H9 (cell line): ENCODE measurements around the gene MERTK. TPM values are rescaled to one million over a fixed set of nuclear protein-coding genes. Genes with fewer than 3 reads are reported as not detected.

ENCODE experiments used
- DNase-seq: peaks from one replicate; pipeline ENCODE4 v3.0.0-alpha.2; 2017
- H2AFZ ChIP-seq: one replicate; pipeline ENCODE4 v1.6.1; 2013; ENCODE audit warnings: mild to moderate bottlenecking, low read length, control low read depth, moderate library complexity
- H2AK5ac ChIP-seq: 2 replicates; pipeline ENCODE4 v1.6.1; 2013; ENCODE audit warnings: low read length, control low read depth, mixed read lengths; ENCODE audit not compliant: insufficient read length
- H2BK120ac ChIP-seq: one replicate; pipeline ENCODE4 v1.6.1; 2013; ENCODE audit warnings: low read depth, mild to moderate bottlenecking, low read length, control low read depth, inconsistent platforms; ENCODE audit not compliant: poor library complexity, severe bottlenecking
- H2BK12ac ChIP-seq: 2 replicates; pipeline ENCODE4 v1.6.1; 2013; ENCODE audit warnings: low read length, control low read depth, mixed read lengths, low read depth; ENCODE audit not compliant: insufficient read length
- H2BK15ac ChIP-seq: 2 replicates; pipeline ENCODE4 v1.6.1; 2013; ENCODE audit warnings: low read depth, low read length, control low read depth
- H2BK20ac ChIP-seq: one replicate; pipeline ENCODE4 v1.6.1; 2013; ENCODE audit warnings: low read depth, mild to moderate bottlenecking, low read length, control low read depth, inconsistent platforms; ENCODE audit not compliant: poor library complexity, severe bottlenecking
- H2BK5ac ChIP-seq: 2 replicates; pipeline ENCODE4 v1.6.1; 2013; ENCODE audit warnings: low read length, control low read depth, mixed read lengths; ENCODE audit not compliant: insufficient read length
- H3K14ac ChIP-seq: 2 replicates; pipeline ENCODE4 v1.6.1; 2013; ENCODE audit warnings: low read length, control low read depth; ENCODE audit not compliant: insufficient read depth
- H3K18ac ChIP-seq: 2 replicates; pipeline ENCODE4 v1.6.1; 2013; ENCODE audit warnings: low read depth, mild to moderate bottlenecking, mixed read lengths, low read length, control low read depth; ENCODE audit not compliant: insufficient read length
- H3K23ac ChIP-seq: 2 replicates; pipeline ENCODE4 v1.6.1; 2013; ENCODE audit warnings: low read length, control low read depth, mixed read lengths, low read depth; ENCODE audit not compliant: insufficient read length
- H3K23me2 ChIP-seq: 2 replicates; pipeline ENCODE4 v1.6.1; 2013; ENCODE audit warnings: low read depth, mild to moderate bottlenecking, mixed read lengths, low read length, control low read depth; ENCODE audit not compliant: insufficient read length, poor library complexity, severe bottlenecking
- H3K27ac ChIP-seq: 2 replicates; pipeline ENCODE4 v1.5.1; 2013; ENCODE audit warnings: low read length, control low read depth, mixed read lengths, low read depth; ENCODE audit not compliant: insufficient read length
- H3K27me3 ChIP-seq: 2 replicates; pipeline ENCODE4 v1.6.1; 2013; ENCODE audit warnings: low read length, control low read depth, inconsistent platforms; ENCODE audit not compliant: insufficient read depth
- H3K4ac ChIP-seq: 2 replicates; pipeline ENCODE4 v1.6.1; 2013; ENCODE audit warnings: low read depth, mild to moderate bottlenecking, control low read depth, inconsistent platforms, low read length, moderate library complexity
- H3K4me1 ChIP-seq: 2 replicates; pipeline ENCODE4 v1.6.1; 2013; ENCODE audit warnings: low read length, control low read depth, inconsistent platforms; ENCODE audit not compliant: insufficient read depth
- H3K4me2 ChIP-seq: 2 replicates; pipeline ENCODE4 v1.6.1; 2013; ENCODE audit warnings: low read length, control low read depth, mixed read lengths; ENCODE audit not compliant: insufficient read length, insufficient read depth
- H3K56ac ChIP-seq: 2 replicates; pipeline ENCODE4 v1.6.1; 2013; ENCODE audit warnings: low read depth, mild to moderate bottlenecking, mixed read lengths, low read length, control low read depth; ENCODE audit not compliant: insufficient read length
- H3K79me1 ChIP-seq: 2 replicates; pipeline ENCODE4 v1.6.1; 2013; ENCODE audit warnings: low read depth, mild to moderate bottlenecking, moderate library complexity, low read length, control low read depth, inconsistent platforms; ENCODE audit not compliant: insufficient read depth, poor library complexity, severe bottlenecking
- H3K79me2 ChIP-seq: 2 replicates; pipeline ENCODE4 v1.6.1; 2013; ENCODE audit warnings: low read length, control low read depth, inconsistent platforms; ENCODE audit not compliant: insufficient read depth
- H3K9ac ChIP-seq: 2 replicates; pipeline ENCODE4 v1.6.1; 2013; ENCODE audit warnings: low read length, control low read depth, mixed read lengths; ENCODE audit not compliant: insufficient read length; ENCODE audit errors: extremely low read depth
- H3K9me3 ChIP-seq: one replicate; pipeline ENCODE4 v1.6.1; 2013; ENCODE audit warnings: low read depth, low read length, inconsistent platforms; ENCODE audit not compliant: control insufficient read depth
- H3T11ph ChIP-seq: one replicate; pipeline ENCODE4 v1.6.1; 2013; ENCODE audit warnings: mild to moderate bottlenecking, low read length, control low read depth, inconsistent platforms
- H4K20me1 ChIP-seq: one replicate; pipeline ENCODE4 v1.6.1; 2013; ENCODE audit not compliant: control insufficient read depth, insufficient read length, insufficient read depth
- H4K5ac ChIP-seq: 2 replicates; pipeline ENCODE4 v1.6.1; 2013; ENCODE audit warnings: low read depth, mild to moderate bottlenecking, mixed read lengths, low read length, control low read depth; ENCODE audit not compliant: insufficient read length
- H4K8ac ChIP-seq: replicated peaks from 2 replicates; pipeline ENCODE4 v1.6.1; 2013; ENCODE audit warnings: low read length, control low read depth, mixed read lengths, low read depth; ENCODE audit not compliant: insufficient read length
- H4K91ac ChIP-seq: 2 replicates; pipeline ENCODE4 v1.6.1; 2013; ENCODE audit warnings: low read depth, mild to moderate bottlenecking, moderate library complexity, mixed read lengths, low read length, control low read depth; ENCODE audit not compliant: insufficient read length
- H3K27ac Mint-ChIP-seq, 3 experiments: 2 replicates in 2 of 3; 3 replicates in 1 of 3; pipeline ENCODE4 v1.8.0; 2020 to 2021; ENCODE audit warnings: mixed read lengths in 3 of 3, mild to moderate bottlenecking in 1 of 3, moderate library complexity in 1 of 3
- H3K27me3 Mint-ChIP-seq: 2 replicates; pipeline ENCODE4 v1.8.0; 2021; ENCODE audit warnings: low read depth, mild to moderate bottlenecking, moderate library complexity, mixed read lengths
- H3K36me3 Mint-ChIP-seq, 3 experiments: 2 replicates in 2 of 3; 3 replicates in 1 of 3; pipeline ENCODE4 v1.8.0; 2020 to 2021; ENCODE audit warnings: low read depth in 3 of 3, mixed read lengths in 3 of 3; ENCODE audit not compliant: insufficient read depth in 1 of 3
- H3K4me1 Mint-ChIP-seq, 2 experiments: 2 replicates each; pipeline ENCODE4 v1.8.0; 2020; ENCODE audit warnings: mixed read lengths in 2 of 2
- H3K4me3 Mint-ChIP-seq, 2 experiments: 2 replicates in 1 of 2; 3 replicates in 1 of 2; pipeline ENCODE4 v1.8.0; 2020 to 2021; ENCODE audit warnings: mild to moderate bottlenecking in 2 of 2, mixed read lengths in 2 of 2, moderate library complexity in 1 of 2
- H3K9me3 Mint-ChIP-seq, 2 experiments: 2 replicates in 1 of 2; 3 replicates in 1 of 2; pipeline ENCODE4 v1.8.0; 2020; ENCODE audit warnings: mild to moderate bottlenecking in 2 of 2, mixed read lengths in 2 of 2, moderate library complexity in 1 of 2
- CTCF ChIP-seq: fragments of 200-600 bp; sonication (generic); conservative IDR thresholded peaks from 3 replicates; pipeline ENCODE4 v1.8.0; 2021; ENCODE audit warnings: antibody characterized with exemption, mild to moderate bottlenecking
- whole genome bisulfite sequencing: extraction: QIAGEN DNeasy Blood & Tissue Kit; methylation state at CpG from one replicate; pipeline ENCODE4 v1.1.7; 2013; ENCODE audit warnings: missing lambda C conversion rate, low lambda C conversion rate, mixed read lengths; ENCODE audit not compliant: insufficient read length; ENCODE audit errors: extremely low coverage; 5-methylcytosine and 5-hydroxymethylcytosine counted together
- total RNA-seq: library from RNA; stranded (reverse); gene quantifications from 2 replicates; pipeline ENCODE4 v1.2.1, GENCODE V29; 2021

Gene MERTK
- total RNA-seq, 1 experiment from 2014 or later: 4.8 TPM

DNA sequence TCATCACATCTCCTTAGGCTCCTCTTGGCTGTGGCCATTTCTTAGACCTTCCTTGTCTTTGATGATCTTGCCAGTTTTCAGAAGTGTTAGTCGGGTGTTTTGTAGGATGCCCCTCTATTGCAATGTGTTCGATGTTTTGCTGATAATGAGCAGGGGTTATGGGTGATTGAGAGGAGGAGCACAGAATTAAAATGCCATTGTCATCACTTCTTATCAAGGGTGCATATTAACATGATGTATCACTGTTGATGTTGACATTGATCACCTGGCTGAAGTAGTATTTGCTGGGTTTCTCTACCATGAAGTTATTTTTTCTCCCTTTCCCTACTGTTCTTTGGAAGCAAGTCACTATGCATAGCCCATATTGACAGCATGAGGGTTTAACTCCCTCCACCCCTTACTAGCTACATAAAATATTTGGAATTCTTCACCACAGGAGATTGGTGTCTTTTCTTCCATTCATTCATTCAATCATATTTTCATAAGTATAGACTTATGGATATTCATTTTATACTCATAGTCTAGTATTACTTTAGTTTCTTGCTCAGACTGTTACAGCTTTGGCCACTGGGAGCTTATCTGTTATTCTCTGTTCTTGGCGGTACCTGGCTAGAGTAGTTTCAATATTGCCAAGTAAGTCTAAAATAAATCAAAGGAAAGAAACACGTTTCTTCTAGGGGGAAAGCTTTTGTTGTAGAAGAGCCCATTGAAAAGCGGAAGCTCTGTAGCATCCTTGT, 102.2 kb downstream of the MERTK start:
- no peak overlapping the region for H4K5ac ChIP-seq

More for the DNA sequence above, 102.2 kb downstream of the MERTK start:
- H3K79me1 ChIP-seq: no peaks in the 10 kb centered on the region
- no peak overlapping the region for H3K18ac ChIP-seq
- H2BK12ac ChIP-seq: no peak overlapping the region
- no peak overlapping the region for H2BK20ac ChIP-seq
- no peaks in the 10 kb centered on the region for H3K79me2 ChIP-seq
- peaks cover 2 to 4% of the 10 kb centered on the region in 2 experiments; a peak in 3 of 4 replicates for H3K4me1 Mint-ChIP-seq
- no peak overlapping the region for H2BK5ac ChIP-seq
- H3K4me3 Mint-ChIP-seq: no peak overlapping the region
- no peaks in the 10 kb centered on the region for H3K27me3 ChIP-seq
- no peak overlapping the region for H3K4ac ChIP-seq
- H3K14ac ChIP-seq: no peak overlapping the region
- H4K20me1 ChIP-seq: no peaks in the 10 kb centered on the region
- no peak overlapping the region for H3K27ac Mint-ChIP-seq
- H3K4me2 ChIP-seq: no peak overlapping the region
- H3K9ac ChIP-seq: no peak overlapping the region
- no CpG with 5 or more reads among the region's 5 CpGs for WGBS
- no peak overlapping the region for H2BK15ac ChIP-seq
- no peak overlapping the region for H4K8ac ChIP-seq
- H4K91ac ChIP-seq: no peak overlapping the region
- H2BK120ac ChIP-seq: no peak overlapping the region
- H2AFZ ChIP-seq: no peak overlapping the region
- H3K36me3 Mint-ChIP-seq: peaks cover 0 to 12% (median 0%) of the 10 kb centered on the region in 3 experiments; a peak in 6 of 7 replicates
- no peak for TF ChIP-seq CTCF
- no peak overlapping the region for H3K56ac ChIP-seq
- no peak overlapping the region for H3K27ac ChIP-seq
- no peaks in the 10 kb centered on the region for H3K9me3 Mint-ChIP-seq
- H3K27me3 Mint-ChIP-seq: no peaks in the 10 kb centered on the region
- H3K4me1 ChIP-seq: peaks cover 2% of the 10 kb centered on the region; the same call in 1 of the 2 replicates
- DNase-seq: no peak
- no peak overlapping the region for H3T11ph ChIP-seq
- H2AK5ac ChIP-seq: no peak overlapping the region
- H3K23ac ChIP-seq: no peak overlapping the region
- no peaks in the 10 kb centered on the region for H3K9me3 ChIP-seq
- H3K23me2 ChIP-seq: no peaks in the 10 kb centered on the region
